Vagina (tissue), 2 donors: ENCODE results near the gene TNNC1. TPM values are rescaled to one million over a fixed set of nuclear protein-coding genes. Genes with fewer than 3 reads are reported as not detected.

Experiments
- DNase-seq, 2 donors: peaks; one replicate each; pipeline ENCODE4 v3.0.0-alpha.2; 2017; ENCODE audit errors: extremely low spot score in 2 of 2
- H3K27ac ChIP-seq: fragments of 200-600 bp; sonication (generic); one replicate; pipeline ENCODE4 v1.5.1; 2019
- H3K27me3 ChIP-seq: fragments of 200-600 bp; sonication (generic); one replicate; pipeline ENCODE4 v1.5.1; 2019
- H3K36me3 ChIP-seq, 2 donors: fragments of 200-600 bp; sonication (generic); one replicate each; pipeline ENCODE4 v1.5.1; 2017 to 2019
- H3K4me1 ChIP-seq: fragments of 200-600 bp; sonication (generic); one replicate; pipeline ENCODE4 v1.5.1; 2019
- H3K4me3 ChIP-seq, 2 donors: fragments of 200-600 bp; sonication (generic); 1 replicate in 1 of 2; 2 replicates in 1 of 2; pipeline ENCODE4 v1.5.1; 2016 to 2019
- H3K9me3 ChIP-seq: fragments of 200-600 bp; sonication (generic); one replicate; pipeline ENCODE4 v1.5.1; 2019
- POLR2A ChIP-seq, 2 donors: fragments of 450-650 bp; IDR thresholded peaks; one replicate each; pipeline ENCODE4 v1.6.1; 2017; ENCODE audit warnings: antibody characterized with exemption in 2 of 2, mild to moderate bottlenecking in 2 of 2, moderate library complexity in 2 of 2
- POLR2AphosphoS5 ChIP-seq, 2 donors: sonication (generic); formaldehyde crosslinking; IDR thresholded peaks; one replicate each; pipeline ENCODE4 v1.9.0; 2017; ENCODE audit warnings: antibody characterized with exemption in 2 of 2, mild to moderate bottlenecking in 2 of 2, low read depth in 1 of 2; ENCODE audit not compliant: insufficient read depth in 1 of 2
- intact Hi-C: fragments of 100-400 bp; cut with DNase I; formaldehyde crosslinking; loops from one replicate; pipeline ENCODE4 v1.15.1; 2023
- total RNA-seq: library from RNA; depleted of rRNA; stranded (reverse); fragments of >200 nt; gene quantifications from one replicate; pipeline ENCODE4 v1.2.3, GENCODE V29; 2016
- TF ChIP-seq, protein P1 (sequence below), 3 experiments: fragments of 450-650 bp in 2 of 3; fragments of 200-600 bp in 1 of 3; sonication (generic) in 1 of 3; IDR thresholded peaks; one replicate each; pipeline ENCODE4 v1.5.1; 2017 to 2019; ENCODE audit warnings: antibody characterized with exemption in 3 of 3, mild to moderate bottlenecking in 2 of 3, moderate library complexity in 2 of 3

Gene TNNC1
- total RNA-seq, 1 donor from 2014 or later: 1.7 TPM

DNA sequence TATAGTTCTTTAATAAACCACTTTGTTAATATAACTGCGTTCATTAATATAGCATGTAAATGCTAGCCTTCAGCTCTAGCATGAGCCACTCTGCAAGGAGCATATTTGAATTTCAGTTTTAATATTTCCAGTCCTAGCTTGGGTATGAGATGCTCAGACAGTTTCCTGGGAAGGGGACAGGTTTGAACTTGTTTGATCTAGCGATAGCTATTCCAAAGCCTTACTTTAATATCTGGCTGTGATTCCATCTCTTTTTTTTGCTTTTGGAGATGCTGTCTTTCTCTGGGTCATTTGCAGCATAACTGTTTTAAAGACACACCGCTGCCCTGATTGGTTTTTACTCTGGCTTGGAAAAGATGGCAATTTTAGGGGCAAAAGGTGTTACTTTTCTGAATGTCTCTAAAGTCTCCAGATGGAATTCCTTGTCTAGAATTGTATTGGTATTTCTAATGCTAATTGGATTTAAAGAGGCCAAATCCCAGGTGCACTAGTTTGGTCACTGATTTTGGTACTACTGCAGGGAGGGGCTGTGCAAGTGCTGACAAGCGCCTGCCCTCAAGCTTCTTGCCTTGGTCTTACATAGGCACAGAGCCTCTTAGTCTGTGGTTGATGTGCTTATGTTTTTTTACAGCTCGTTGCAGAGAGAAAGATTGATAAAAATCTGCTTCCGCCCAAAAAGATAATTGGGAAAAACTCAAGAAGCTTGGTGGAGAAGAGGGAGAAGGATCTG, 4.4 kb upstream of the TNNC1 start:
- Histone ChIP-seq H3K4me3 (no peak overlapping the region), H3K4me1 (peaks cover 41% of the 10 kb centered on the region), H3K9me3 (no peaks in the 10 kb centered on the region), H3K36me3 (peaks cover 0 to 29% of the 10 kb centered on the region in 2 donors), H3K27ac (no peak overlapping the region), H3K27me3 (no peaks in the 10 kb centered on the region)
- TF ChIP-seq POLR2A (IDR thresholded peaks at IDR 0.05) (no peak), POLR2AphosphoS5 (IDR thresholded peaks at IDR 0.05; ENCODE audit: insufficient read depth in 1 of 2, low read depth in 1 of 2) (no peak)
- TF ChIP-seq, protein P1, sequence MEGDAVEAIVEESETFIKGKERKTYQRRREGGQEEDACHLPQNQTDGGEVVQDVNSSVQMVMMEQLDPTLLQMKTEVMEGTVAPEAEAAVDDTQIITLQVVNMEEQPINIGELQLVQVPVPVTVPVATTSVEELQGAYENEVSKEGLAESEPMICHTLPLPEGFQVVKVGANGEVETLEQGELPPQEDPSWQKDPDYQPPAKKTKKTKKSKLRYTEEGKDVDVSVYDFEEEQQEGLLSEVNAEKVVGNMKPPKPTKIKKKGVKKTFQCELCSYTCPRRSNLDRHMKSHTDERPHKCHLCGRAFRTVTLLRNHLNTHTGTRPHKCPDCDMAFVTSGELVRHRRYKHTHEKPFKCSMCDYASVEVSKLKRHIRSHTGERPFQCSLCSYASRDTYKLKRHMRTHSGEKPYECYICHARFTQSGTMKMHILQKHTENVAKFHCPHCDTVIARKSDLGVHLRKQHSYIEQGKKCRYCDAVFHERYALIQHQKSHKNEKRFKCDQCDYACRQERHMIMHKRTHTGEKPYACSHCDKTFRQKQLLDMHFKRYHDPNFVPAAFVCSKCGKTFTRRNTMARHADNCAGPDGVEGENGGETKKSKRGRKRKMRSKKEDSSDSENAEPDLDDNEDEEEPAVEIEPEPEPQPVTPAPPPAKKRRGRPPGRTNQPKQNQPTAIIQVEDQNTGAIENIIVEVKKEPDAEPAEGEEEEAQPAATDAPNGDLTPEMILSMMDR (IDR thresholded peaks at IDR 0.05): no peak
- intact Hi-C loops: no loop called here
- no peak for DNase-seq

DNA sequence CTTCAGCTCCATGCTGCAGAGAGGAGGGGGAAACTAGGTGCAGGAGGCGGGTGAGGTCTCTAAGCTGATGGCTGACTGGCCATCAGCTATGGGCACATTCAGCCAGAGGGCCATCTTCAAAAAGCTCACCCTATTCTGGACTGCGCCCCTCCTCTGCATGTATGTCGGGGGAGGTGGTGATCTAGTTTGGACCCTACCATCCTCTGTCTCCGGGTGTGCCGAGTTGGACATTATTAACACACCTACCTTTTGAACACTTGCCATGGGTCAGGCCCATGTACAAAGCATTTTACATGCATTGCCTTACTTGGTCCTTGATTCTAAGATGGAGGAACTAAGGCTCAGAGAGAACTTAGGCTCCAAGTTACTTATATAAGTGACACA, 3.0 kb upstream of the TNNC1 start:
- H3K27me3 ChIP-seq: no peaks in the 10 kb centered on the region
- H3K9me3 ChIP-seq: no peaks in the 10 kb centered on the region
- peak overlapping the region; percentile 97 for H3K27ac ChIP-seq
- peak overlapping the region; percentile 88 to 92 for H3K4me3 ChIP-seq
- TF ChIP-seq POLR2AphosphoS5 (IDR thresholded peaks at IDR 0.05; ENCODE audit: insufficient read depth in 1 of 2, low read depth in 1 of 2) (no peak), POLR2A (IDR thresholded peaks at IDR 0.05) (no peak)
- TF ChIP-seq, protein P1 (IDR thresholded peaks at IDR 0.05): no peak
- peaks cover 0 to 26% of the 10 kb centered on the region in 2 donors for H3K36me3 ChIP-seq
- peaks cover 41% of the 10 kb centered on the region for H3K4me1 ChIP-seq
- DNase-seq: no peak
- intact Hi-C loops: no loop called here

DNA sequence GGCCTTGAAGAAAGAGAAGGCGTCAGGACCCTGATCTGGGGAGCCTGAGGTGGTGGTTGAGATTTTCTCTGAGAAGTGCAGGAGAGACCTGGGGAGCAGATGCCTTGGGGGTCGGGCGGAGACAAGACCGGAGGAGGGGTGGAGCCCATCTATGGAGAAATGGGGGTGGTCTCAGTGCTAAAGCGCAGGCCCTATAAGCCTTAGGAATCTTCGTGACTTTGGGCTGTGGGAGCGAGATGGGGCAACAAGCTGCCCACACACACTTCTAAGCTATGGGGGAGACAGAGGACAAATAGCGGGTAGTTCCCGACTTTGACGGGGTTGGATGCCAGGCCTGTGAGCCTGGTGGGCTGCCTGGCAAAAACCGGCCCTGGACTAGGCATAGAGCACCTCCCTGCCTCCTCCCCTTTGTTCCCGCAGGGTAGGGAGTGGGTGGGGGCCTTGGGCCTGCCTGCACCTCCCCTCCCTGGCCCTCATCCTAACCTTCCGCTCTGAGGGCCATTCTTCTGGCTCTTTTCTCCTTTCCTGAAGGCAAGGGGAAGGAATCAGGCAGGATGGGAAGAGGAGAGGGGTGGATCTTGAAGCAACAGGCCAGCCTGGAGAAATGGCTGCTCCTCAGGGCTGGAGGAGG, 2.4 kb upstream of the TNNC1 start:
- Histone ChIP-seq H3K9me3 (no peaks in the 10 kb centered on the region), H3K4me3 (peak overlapping the region; percentile 88 to 92), H3K27ac (peak overlapping the region; percentile 97), H3K27me3 (no peaks in the 10 kb centered on the region), H3K36me3 (peaks cover 0 to 24% of the 10 kb centered on the region in 2 donors), H3K4me1 (peaks cover 41% of the 10 kb centered on the region)
- intact Hi-C loops: no loop called here
- TF ChIP-seq, protein P1 (IDR thresholded peaks at IDR 0.05): no peak
- TF ChIP-seq POLR2AphosphoS5 (IDR thresholded peaks at IDR 0.05; ENCODE audit: insufficient read depth in 1 of 2, low read depth in 1 of 2): peak in 1 of 2 donors; percentile 45
- DNase-seq: no peak

DNA sequence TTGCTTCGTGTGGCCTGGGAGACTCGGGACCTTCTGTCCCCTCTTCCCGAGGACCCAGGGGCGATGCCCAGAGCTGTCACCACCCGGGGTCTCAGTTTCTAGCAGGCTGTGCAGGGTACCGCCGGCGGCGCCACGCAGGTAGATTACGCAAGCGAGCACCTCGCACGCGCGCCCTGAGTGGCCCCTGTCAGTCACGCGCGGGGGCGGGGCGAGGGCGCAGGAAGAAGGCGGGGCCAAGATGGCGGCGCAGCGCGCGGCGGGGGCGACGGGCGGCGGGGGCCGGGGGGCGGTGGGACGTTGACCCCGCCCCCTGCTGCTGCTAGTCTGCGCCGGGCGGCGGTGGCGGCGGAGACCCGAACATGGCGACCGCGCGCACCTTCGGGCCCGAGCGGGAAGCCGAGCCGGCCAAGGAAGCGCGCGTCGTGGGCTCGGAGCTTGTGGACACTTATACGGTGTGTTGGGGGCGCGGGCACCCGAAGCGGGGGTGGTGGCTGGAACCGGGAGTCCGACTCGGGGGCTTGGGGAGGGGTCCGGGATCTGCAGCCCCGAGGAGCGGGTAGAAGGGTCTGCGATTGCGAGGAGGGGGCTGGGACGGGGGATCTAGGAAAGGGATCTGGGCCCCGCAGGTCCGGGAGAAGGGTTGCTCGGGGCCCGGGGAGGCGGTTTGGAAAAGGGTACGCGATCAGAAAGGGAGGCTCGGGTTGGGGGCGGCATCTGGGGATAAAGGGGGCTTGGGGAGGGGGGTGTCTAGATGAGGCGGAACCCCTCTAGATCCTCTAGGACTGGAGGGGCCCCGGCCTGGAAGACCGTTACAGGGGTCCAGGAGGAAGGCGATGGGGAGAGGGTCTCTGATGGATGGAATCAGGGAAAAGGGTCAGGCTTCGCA, 1.7 kb upstream of the TNNC1 start, which contains the start of gene NISCH:
NISCH (plus strand) TSS at position 322 of the 886 bp plus-strand sequence; CDS start at position 360, 38 bp downstream.
- Histone ChIP-seq H3K9me3 (no peaks in the 10 kb centered on the region), H3K27ac (peak within 1 kb of the TSS; percentile 97), H3K4me1 (peaks cover 41% of the 10 kb centered on the region), H3K4me3 (peak within 1 kb of the TSS; percentile 88 to 92), H3K36me3 (peaks cover 0 to 17% of the 10 kb centered on the region in 2 donors), H3K27me3 (no peaks in the 10 kb centered on the region)
- DNase-seq: no peak
- intact Hi-C loops: no loop called here
- TF ChIP-seq, protein P1 (IDR thresholded peaks at IDR 0.05): no peak
- TF ChIP-seq POLR2A (IDR thresholded peaks at IDR 0.05) (peak in 1 of 2 donors; percentile 26), POLR2AphosphoS5 (IDR thresholded peaks at IDR 0.05; ENCODE audit: insufficient read depth in 1 of 2, low read depth in 1 of 2) (peak in 1 of 2 donors; percentile 83)
